DND-41 (cell line): Measurements from ENCODE around the gene CCBE1.

Experiments used
- EZH2 ChIP-seq: IDR thresholded peaks from 3 replicates; pipeline ENCODE4 v1.6.1; 2012; ENCODE audit warnings: borderline replicate concordance, low read depth, mild to moderate bottlenecking, moderate library complexity, low read length, inconsistent platforms; ENCODE audit not compliant: severe bottlenecking
- TF ChIP-seq, protein P1 (sequence below): IDR thresholded peaks from 2 replicates; pipeline ENCODE4 v1.5.1; 2012; ENCODE audit warnings: borderline replicate concordance, low read length, moderate library complexity, mild to moderate bottlenecking; ENCODE audit not compliant: poor library complexity, severe bottlenecking; ENCODE audit errors: extremely low read depth

- no peak for TF ChIP-seq EZH2
- TF ChIP-seq, protein P1, sequence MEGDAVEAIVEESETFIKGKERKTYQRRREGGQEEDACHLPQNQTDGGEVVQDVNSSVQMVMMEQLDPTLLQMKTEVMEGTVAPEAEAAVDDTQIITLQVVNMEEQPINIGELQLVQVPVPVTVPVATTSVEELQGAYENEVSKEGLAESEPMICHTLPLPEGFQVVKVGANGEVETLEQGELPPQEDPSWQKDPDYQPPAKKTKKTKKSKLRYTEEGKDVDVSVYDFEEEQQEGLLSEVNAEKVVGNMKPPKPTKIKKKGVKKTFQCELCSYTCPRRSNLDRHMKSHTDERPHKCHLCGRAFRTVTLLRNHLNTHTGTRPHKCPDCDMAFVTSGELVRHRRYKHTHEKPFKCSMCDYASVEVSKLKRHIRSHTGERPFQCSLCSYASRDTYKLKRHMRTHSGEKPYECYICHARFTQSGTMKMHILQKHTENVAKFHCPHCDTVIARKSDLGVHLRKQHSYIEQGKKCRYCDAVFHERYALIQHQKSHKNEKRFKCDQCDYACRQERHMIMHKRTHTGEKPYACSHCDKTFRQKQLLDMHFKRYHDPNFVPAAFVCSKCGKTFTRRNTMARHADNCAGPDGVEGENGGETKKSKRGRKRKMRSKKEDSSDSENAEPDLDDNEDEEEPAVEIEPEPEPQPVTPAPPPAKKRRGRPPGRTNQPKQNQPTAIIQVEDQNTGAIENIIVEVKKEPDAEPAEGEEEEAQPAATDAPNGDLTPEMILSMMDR = no peak
These were observed 310.1 kb downstream of the CCBE1 start for GRCh38 chr18:59386909-59387686.
